ENCODE results near the gene TESK1.

- TF ChIP-seq RAD21 (IDR thresholded peaks at IDR 0.05 in 1 of 2, conservative IDR thresholded peaks at IDR 0.05 in 1 of 2; ENCODE audit: low read depth in 2 of 2, low read length in 2 of 2) = no peak
- TF ChIP-seq SIX5 (IDR thresholded peaks at IDR 0.05; ENCODE audit: low read depth, low read length) = no peak
- no peak for TF ChIP-seq EP300 (IDR thresholded peaks at IDR 0.05; ENCODE audit: borderline replicate concordance in 1 of 2, low read depth in 2 of 2, low read length in 2 of 2)
- TF ChIP-seq, protein P1, sequence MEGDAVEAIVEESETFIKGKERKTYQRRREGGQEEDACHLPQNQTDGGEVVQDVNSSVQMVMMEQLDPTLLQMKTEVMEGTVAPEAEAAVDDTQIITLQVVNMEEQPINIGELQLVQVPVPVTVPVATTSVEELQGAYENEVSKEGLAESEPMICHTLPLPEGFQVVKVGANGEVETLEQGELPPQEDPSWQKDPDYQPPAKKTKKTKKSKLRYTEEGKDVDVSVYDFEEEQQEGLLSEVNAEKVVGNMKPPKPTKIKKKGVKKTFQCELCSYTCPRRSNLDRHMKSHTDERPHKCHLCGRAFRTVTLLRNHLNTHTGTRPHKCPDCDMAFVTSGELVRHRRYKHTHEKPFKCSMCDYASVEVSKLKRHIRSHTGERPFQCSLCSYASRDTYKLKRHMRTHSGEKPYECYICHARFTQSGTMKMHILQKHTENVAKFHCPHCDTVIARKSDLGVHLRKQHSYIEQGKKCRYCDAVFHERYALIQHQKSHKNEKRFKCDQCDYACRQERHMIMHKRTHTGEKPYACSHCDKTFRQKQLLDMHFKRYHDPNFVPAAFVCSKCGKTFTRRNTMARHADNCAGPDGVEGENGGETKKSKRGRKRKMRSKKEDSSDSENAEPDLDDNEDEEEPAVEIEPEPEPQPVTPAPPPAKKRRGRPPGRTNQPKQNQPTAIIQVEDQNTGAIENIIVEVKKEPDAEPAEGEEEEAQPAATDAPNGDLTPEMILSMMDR (IDR thresholded peaks at IDR 0.05; ENCODE audit: control extremely low read depth in 1 of 3, insufficient read depth in 1 of 3, low read depth in 1 of 3, low read length in 3 of 3) = no peak
- no peak for TF ChIP-seq EZH2 (IDR thresholded peaks at IDR 0.05; ENCODE audit: low read depth, low read length, severe bottlenecking)
Measured at GRCh38 chr9:35612843-35613242, 7.8 kb downstream of the TESK1 start.
